HG02840 (cell line): ENCODE measurements around the gene OVCH1.
"Not testable (repeated sequence)": the region's sequence is repeated elsewhere in the genome, so short reads cannot be mapped to it uniquely, and the experiment has no call there.

Experiments used
- ATAC-seq: cut with Tn5 transposase; IDR thresholded peaks from one replicate; pipeline ENCODE4 v1.9.1; 2021; ENCODE audit warnings: mild to moderate bottlenecking, moderate library complexity, moderate number of reproducible peaks; ENCODE audit not compliant: unreplicated experiment, low FRiP score

The OVCH1 gene

GRCh38 chr12:29425722-29426121 lies 71.8 kb downstream of the OVCH1 start:
- no peak for ATAC-seq

GRCh38 chr12:29416748-29417147 lies 80.7 kb downstream of the OVCH1 start:
- ATAC-seq, result no peak

GRCh38 chr12:29415111-29415510 lies 82.4 kb downstream of the OVCH1 start:
- ATAC-seq, result no peak

GRCh38 chr12:29414368-29414767 lies 83.1 kb downstream of the OVCH1 start:
- no peak for ATAC-seq

GRCh38 chr12:29405561-29405960 lies 91.9 kb downstream of the OVCH1 start:
- no peak for ATAC-seq

GRCh38 chr12:29403991-29404390 lies 93.5 kb downstream of the OVCH1 start:
- ATAC-seq, result no peak

GRCh38 chr12:29402437-29402836 lies 95.0 kb downstream of the OVCH1 start:
- no peak for ATAC-seq

GRCh38 chr12:29398495-29398894 lies 99.0 kb downstream of the OVCH1 start:
- no peak for ATAC-seq

GRCh38 chr12:29396774-29397173 lies 100.7 kb downstream of the OVCH1 start:
- no peak for ATAC-seq

- ATAC-seq, result no peak
Observed at GRCh38 chr12:29395356-29395755, 102.1 kb downstream of the OVCH1 start.

- not testable (repeated sequence) for ATAC-seq
Observed at GRCh38 chr12:29390419-29390818, 107.1 kb downstream of the OVCH1 start.

GRCh38 chr12:29389295-29389919 lies 108.1 kb downstream of the OVCH1 start:
- ATAC-seq, result no peak

- ATAC-seq, result not testable (repeated sequence)
Observed at GRCh38 chr12:29386084-29386680, 111.3 kb downstream of the OVCH1 start.

GRCh38 chr12:29385194-29385593 lies 112.3 kb downstream of the OVCH1 start:
- not testable (repeated sequence) for ATAC-seq

- ATAC-seq, result no peak
Observed at GRCh38 chr12:29382251-29382650, 115.2 kb downstream of the OVCH1 start.

GRCh38 chr12:29380536-29381523 lies 116.7 kb downstream of the OVCH1 start, which contains the start of gene ERGIC2:
Gene ERGIC2 (minus strand): TSS chr12:29381172. CDS start chr12:29371633, 9,539 bp downstream.
- peak; percentile 99 for ATAC-seq
